Epidermal melanocyte (primary cell): ENCODE measurements around the gene UBXN11.

Source experiments
- DNase-seq: peaks from one replicate; pipeline ENCODE4 v3.0.0; 2011; ENCODE audit warnings: low spot score; ENCODE audit not compliant: insufficient read length

UBXN11 gene

GRCh38 chr1:26274801-26275425, 31.5 kb downstream of the UBXN11 start:
- no peak for DNase-seq

DNA sequence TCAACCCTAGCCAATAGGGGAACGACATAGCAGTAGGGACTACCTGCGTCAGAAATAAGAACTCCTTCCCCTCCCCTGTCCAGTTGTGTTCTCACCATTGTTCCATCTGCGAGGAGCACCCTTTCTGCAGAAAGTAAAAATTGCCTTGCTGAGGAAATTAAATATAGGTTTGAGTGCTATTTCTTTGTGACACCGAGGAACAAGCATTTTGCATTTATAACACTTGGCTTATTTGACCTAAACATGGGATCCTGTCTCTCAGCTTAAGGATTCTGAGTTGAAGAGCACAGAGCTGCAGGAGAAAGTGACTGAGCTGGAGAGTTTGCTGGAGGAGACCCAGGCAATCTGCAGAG, 37.3 kb downstream of the UBXN11 start:
- DNase-seq: no peak

DNA sequence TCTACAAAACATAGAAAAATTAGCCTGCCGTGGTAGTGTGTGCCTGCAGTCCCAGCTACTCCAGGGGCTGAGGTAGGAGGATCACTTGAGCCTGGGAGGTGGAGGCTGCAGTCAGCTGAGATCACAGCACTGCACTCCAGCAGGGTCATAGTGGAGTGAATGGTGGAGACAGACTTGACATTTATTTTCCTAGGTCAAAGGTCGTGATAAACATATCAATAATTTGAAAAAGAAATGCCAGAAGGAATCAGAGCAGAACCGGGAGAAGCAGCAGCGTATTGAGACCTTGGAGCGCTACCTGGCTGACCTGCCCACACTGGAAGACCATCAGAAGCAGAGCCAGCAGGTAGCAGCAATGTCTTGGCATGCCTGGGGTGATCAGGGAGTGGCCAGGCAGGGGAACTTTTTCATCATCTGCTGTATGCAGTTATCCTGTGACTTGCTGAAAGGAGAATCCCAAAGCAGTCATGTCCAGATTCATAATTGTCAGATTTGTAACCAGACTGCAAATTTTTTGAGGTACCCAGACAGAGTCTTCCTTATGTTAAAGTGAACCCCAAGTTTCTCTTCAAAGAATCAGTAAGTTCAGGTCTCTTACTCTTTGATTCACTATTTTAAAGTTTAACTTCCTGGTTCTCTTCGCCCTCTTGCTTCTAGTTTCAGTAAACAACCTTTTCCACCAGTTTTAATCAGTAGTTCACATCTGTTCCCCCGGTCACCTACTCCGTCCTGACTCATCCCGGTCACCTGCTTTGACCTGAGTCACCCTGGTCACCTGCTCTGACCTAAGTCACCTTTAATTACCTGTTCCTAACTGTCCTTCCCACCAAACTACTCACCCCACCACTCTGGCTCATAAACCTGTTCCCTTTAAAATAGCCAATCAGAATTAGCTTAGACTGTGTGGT, 37.9 kb downstream of the UBXN11 start:
- no peak for DNase-seq

DNA sequence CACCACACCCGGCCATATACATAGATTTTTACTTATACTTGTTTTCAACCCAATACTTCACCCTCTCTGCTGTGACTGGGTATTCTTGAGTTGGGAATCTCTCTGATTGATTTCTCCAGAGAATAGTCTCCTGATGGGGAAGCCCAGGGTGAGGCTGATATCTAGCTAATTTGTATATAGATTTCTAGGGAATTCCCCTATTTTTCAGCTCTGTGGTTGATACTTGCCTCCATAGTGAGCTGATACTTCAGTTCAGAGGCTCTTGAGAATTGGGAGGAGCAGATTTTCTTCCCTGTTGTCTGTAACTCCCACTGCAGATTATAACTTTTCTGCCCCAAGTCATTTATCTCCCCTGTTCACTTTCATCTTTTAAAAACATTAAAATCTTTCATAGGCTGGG, 41.0 kb downstream of the UBXN11 start:
- no peak for DNase-seq

- no peak for DNase-seq
Observed at GRCh38 chr1:26263212-26263611, 43.2 kb downstream of the UBXN11 start.

GRCh38 chr1:26259578-26259977, 46.9 kb downstream of the UBXN11 start:
- DNase-seq: no peak

GRCh38 chr1:26259005-26259404, 47.4 kb downstream of the UBXN11 start:
- DNase-seq: no peak

- DNase-seq: no peak
Observed at GRCh38 chr1:26257222-26257621, 49.2 kb downstream of the UBXN11 start.

GRCh38 chr1:26254404-26254803, 52.0 kb downstream of the UBXN11 start:
- no peak for DNase-seq

GRCh38 chr1:26252718-26253117, 53.7 kb downstream of the UBXN11 start:
- DNase-seq: no peak

GRCh38 chr1:26239936-26240335, 66.5 kb downstream of the UBXN11 start:
- DNase-seq: no peak

GRCh38 chr1:26237230-26237966, 69.0 kb downstream of the UBXN11 start:
- DNase-seq: no peak

GRCh38 chr1:26234644-26235370, 71.6 kb downstream of the UBXN11 start:
- DNase-seq: no peak

DNA sequence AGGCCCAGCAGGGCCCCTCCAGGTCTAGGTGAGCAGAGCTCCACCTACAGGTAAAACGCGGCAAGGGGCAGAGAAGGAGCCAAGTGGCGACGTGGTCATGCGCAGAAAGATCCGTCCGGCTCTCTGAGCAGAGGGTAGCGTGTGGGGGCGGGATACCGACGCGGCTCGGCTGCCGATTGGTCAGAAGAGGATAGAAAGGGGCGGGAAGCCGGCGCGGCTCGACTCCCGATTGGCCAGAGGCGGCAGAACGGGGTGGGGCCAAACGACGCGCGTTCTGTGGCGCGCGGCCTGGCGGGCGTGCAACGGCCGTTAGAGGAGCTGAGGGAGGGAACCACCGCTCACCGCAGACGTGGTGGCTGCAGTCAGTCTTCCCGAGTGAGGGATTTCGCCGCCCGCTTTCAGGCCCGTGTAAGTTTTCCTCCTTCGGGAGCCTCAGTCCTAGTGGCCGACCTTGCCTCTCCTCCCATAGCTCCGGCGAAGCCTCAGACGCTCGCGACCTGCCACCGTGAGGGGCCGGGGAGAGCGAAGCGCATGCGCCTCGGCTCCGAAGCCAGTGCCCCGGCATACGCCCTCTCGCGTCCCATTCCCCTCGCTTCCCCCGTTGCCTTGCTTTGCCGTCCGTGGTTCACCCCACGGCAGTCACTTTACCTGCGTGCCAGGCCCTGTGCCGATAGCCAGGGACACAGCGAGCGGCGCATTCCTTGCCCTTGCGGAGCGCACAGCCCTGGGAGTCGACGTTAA, 72.4 kb downstream of the UBXN11 start, which contains the start of gene CEP85:
TSS of gene CEP85 (plus strand) at position 298 of the 741 bp plus-strand sequence. CDS start 5,584 bp downstream, outside the sequence.
- peak; percentile 98 for DNase-seq
